SK-N-SH (cell line): ENCODE measurements around the gene RAB6B. TPM values are rescaled to one million over a fixed set of nuclear protein-coding genes. Genes with fewer than 3 reads are reported as not detected.

ENCODE experiments used
- CTCF ChIA-PET: fragments of 300-600, 350-600 bp; formaldehyde crosslinking; extraction: SDS; loops from one replicate; lab custom pipeline; 2021; lab: Yijun Ruan, JAX
- POLR2A ChIA-PET: fragments of 350-600 bp; sonication (Branson Sonifier 250); formaldehyde crosslinking; extraction: SDS; loops from one replicate; lab custom pipeline; 2020; ENCODE audit warnings: antibody characterized with exemption, inconsistent platforms; lab: Yijun Ruan, JAX
- DNase-seq: peaks from one replicate; pipeline ENCODE4 v3.0.0; 2012
- H2AFZ ChIP-seq: fragments of 200-600 bp; sonication (generic); 2 replicates; pipeline ENCODE4 v1.8.1; 2016; ENCODE audit warnings: antibody characterized with exemption, mild to moderate bottlenecking, low read depth
- H3F3A ChIP-seq: fragments of 200-600 bp; sonication (generic); replicated peaks from 2 replicates; pipeline ENCODE3; 2016; ENCODE audit warnings: antibody characterized with exemption, mild to moderate bottlenecking; ENCODE audit not compliant: insufficient read depth
- H3K27ac ChIP-seq, 2 experiments: fragments of 200-500 bp in 1 of 2; fragments of 200-600 bp in 1 of 2; sonication (Bioruptor generic) in 1 of 2; sonication (generic), shearing (Covaris generic) in 1 of 2; 2 replicates each; pipeline versions ENCODE4 v1.5.1 to v1.6.1; 2014 to 2016; ENCODE audit warnings: low read depth in 2 of 2, inconsistent platforms in 1 of 2, low read length in 1 of 2, mild to moderate bottlenecking in 1 of 2, mixed read lengths in 1 of 2
- H3K27me3 ChIP-seq: fragments of 200-600 bp; sonication (generic), shearing (Covaris generic); 2 replicates; pipeline ENCODE4 v1.6.1; 2016; ENCODE audit warnings: mixed run types; ENCODE audit not compliant: insufficient read depth
- H3K36me3 ChIP-seq, 2 experiments: fragments of 200-500 bp in 1 of 2; fragments of 200-600 bp in 1 of 2; sonication (Bioruptor generic) in 1 of 2; sonication (generic) in 1 of 2; replicated peaks in 1 of 2; 2 replicates each; pipeline versions ENCODE3 to v1.5.1; 2014 to 2016; ENCODE audit warnings: low read length in 1 of 2, mild to moderate bottlenecking in 1 of 2; ENCODE audit not compliant: insufficient read depth in 2 of 2, control insufficient read depth in 1 of 2
- H3K4me1 ChIP-seq, 2 experiments: fragments of 200-500 bp in 1 of 2; fragments of 200-600 bp in 1 of 2; sonication (Bioruptor generic) in 1 of 2; sonication (generic), shearing (Covaris generic) in 1 of 2; 2 replicates each; pipeline versions ENCODE4 v1.5.1 to v1.6.1; 2014 to 2016; ENCODE audit warnings: low read depth in 1 of 2, low read length in 1 of 2, mixed run types in 1 of 2; ENCODE audit not compliant: insufficient read depth in 2 of 2, control insufficient read depth in 1 of 2
- H3K4me2 ChIP-seq: fragments of 200-600 bp; sonication (generic), shearing (Covaris generic); 2 replicates; pipeline ENCODE4 v1.6.1; 2017; ENCODE audit warnings: mixed run types
- H3K4me3 ChIP-seq, 2 experiments: fragments of 200-500 bp in 1 of 2; fragments of 200-600 bp in 1 of 2; sonication (Bioruptor generic) in 1 of 2; sonication (generic), shearing (Covaris generic) in 1 of 2; 2 replicates each; pipeline versions ENCODE4 v1.5.1 to v1.8.1; 2014 to 2016; ENCODE audit warnings: low read depth in 2 of 2, inconsistent platforms in 1 of 2, low read length in 1 of 2, mild to moderate bottlenecking in 1 of 2, mixed read lengths in 1 of 2, moderate library complexity in 1 of 2
- H3K79me2 ChIP-seq: fragments of 200-600 bp; sonication (generic); 2 replicates; pipeline ENCODE4 v1.8.1; 2017; ENCODE audit warnings: mild to moderate bottlenecking; ENCODE audit not compliant: insufficient read depth
- H3K9ac ChIP-seq: fragments of 200-600 bp; sonication (generic); 2 replicates; pipeline ENCODE4 v1.6.1; 2017; ENCODE audit warnings: mixed run types
- H3K9me2 ChIP-seq: fragments of 200-600 bp; sonication (generic); 2 replicates; pipeline ENCODE4 v1.6.1; 2017; ENCODE audit warnings: mixed run types
- H3K9me3 ChIP-seq: fragments of 200-600 bp; sonication (generic); 2 replicates; pipeline ENCODE4 v1.6.1; 2017; ENCODE audit warnings: mixed run types, mild to moderate bottlenecking, moderate library complexity
- H4K20me1 ChIP-seq: fragments of 200-600 bp; sonication (generic); 2 replicates; pipeline ENCODE4 v1.6.1; 2017; ENCODE audit warnings: mild to moderate bottlenecking, mixed run types; ENCODE audit not compliant: insufficient read depth
- FOXJ3 ChIP-seq: sonication (generic); formaldehyde crosslinking; IDR thresholded peaks from 2 replicates; pipeline ENCODE4 v1.5.1; 2020; ENCODE audit warnings: mild to moderate bottlenecking, missing genetic modification reagents
- GATA2 ChIP-seq: sonication (generic); formaldehyde crosslinking; IDR thresholded peaks from 2 replicates; pipeline ENCODE4 v1.5.0; 2020; ENCODE audit warnings: mild to moderate bottlenecking, missing genetic modification reagents
- MEF2A ChIP-seq: IDR thresholded peaks from 2 replicates; pipeline ENCODE4 v1.4.0; 2012; ENCODE audit warnings: low read depth, borderline replicate concordance
- NFIC ChIP-seq: IDR thresholded peaks from 2 replicates; pipeline ENCODE4 v1.4.0; 2012; ENCODE audit warnings: borderline replicate concordance
- POLR2AphosphoS5 ChIP-seq: IDR thresholded peaks from 2 replicates; pipeline ENCODE4 v1.6.1; 2012; ENCODE audit warnings: low read depth, low read length
- RAD21 ChIP-seq: IDR thresholded peaks from 2 replicates; pipeline ENCODE4 v1.6.1; 2012; ENCODE audit warnings: mild to moderate bottlenecking, low read length
- RCOR1 ChIP-seq: fragments of 150-350 bp; IDR thresholded peaks from 2 replicates; pipeline ENCODE4 v1.6.1; 2017; ENCODE audit warnings: antibody characterized with exemption, low read length
- RXRA ChIP-seq: IDR thresholded peaks from 2 replicates; pipeline ENCODE4 v1.4.0; 2012; ENCODE audit warnings: low read depth, mild to moderate bottlenecking, borderline replicate concordance
- SIN3A ChIP-seq: IDR thresholded peaks from 2 replicates; pipeline ENCODE4 v1.6.1; 2012; ENCODE audit warnings: low read depth, mild to moderate bottlenecking, low read length, moderate library complexity, borderline replicate concordance
- SMC3 ChIP-seq: IDR thresholded peaks from 2 replicates; pipeline ENCODE4 v1.6.1; 2012; ENCODE audit warnings: low read depth, low read length, improper control_type of control experiment
- TAF1 ChIP-seq: IDR thresholded peaks from 2 replicates; pipeline ENCODE4 v1.6.1; 2012; ENCODE audit warnings: low read depth, mild to moderate bottlenecking, low read length, moderate library complexity, borderline replicate concordance
- TCF12 ChIP-seq: IDR thresholded peaks from 2 replicates; pipeline ENCODE4 v1.4.0; 2012
- WGBS: methylation state at CpG from one replicate; pipeline ENCODE4 v1.1.6; 2017; ENCODE audit warnings: low lambda C conversion rate; 5-methylcytosine and 5-hydroxymethylcytosine counted together
- polyA plus RNA-seq, 3 experiments: library from polyadenylated mRNA; depleted of rRNA; stranded (reverse); fragments of >200 nt; gene quantifications; 2 replicates each; pipeline ENCODE4 v1.2.3, GENCODE V29; 2012
- TF ChIP-seq, protein P1 (sequence below): IDR thresholded peaks from 2 replicates; pipeline ENCODE4 v1.4.0; 2012; ENCODE audit warnings: low read depth
- TF ChIP-seq, protein P2 (sequence below): fragments of 150-350 bp; IDR thresholded peaks from 2 replicates; pipeline ENCODE4 v1.6.1; 2016; ENCODE audit warnings: mild to moderate bottlenecking, low read depth, low read length
- TF ChIP-seq, protein P3 (sequence below): fragments of 200-600 bp; sonication (generic); IDR thresholded peaks from 2 replicates; pipeline ENCODE4 v1.6.1; 2017; ENCODE audit warnings: antibody characterized with exemption, mild to moderate bottlenecking, moderate library complexity

Gene RAB6B
- polyA plus RNA-seq, 1 of the 3 experiments (the other 2 are of a cell fraction), result 9.3 TPM

DNA sequence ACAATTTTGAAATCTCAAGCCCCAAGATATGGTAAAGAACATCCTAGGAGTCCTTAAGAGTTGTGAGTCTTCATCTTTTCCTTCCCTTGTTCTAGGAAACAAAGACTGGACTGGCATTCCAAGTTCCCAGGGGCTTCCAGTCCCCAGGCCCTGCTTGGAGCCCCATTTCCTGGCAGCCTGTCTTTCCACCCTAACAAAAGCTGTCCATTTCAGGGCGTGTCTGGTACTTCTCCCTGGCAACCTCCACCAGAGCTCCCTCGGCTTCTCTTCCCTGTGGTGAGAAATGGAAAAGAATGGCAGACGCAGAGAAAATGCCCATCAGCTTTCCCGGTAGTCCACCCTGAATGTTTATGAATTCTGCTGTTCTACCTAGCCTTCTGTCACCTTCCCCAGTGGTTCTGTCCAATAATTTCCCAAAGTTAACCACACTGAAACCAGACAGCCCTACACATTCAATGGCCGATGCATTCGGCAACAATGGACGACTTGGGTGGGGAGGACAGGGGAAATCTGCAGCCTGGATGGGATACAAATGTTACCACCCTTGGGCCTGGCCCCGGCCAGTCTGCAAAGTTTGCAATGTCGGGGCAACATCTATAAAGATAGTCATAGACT is 6.8 kb downstream of the RAB6B start:
- H3K27ac ChIP-seq, result no peak overlapping the region
- no peaks in the 10 kb centered on the region for H3K79me2 ChIP-seq
- no peak overlapping the region for H3K4me3 ChIP-seq
- H3K9me2 ChIP-seq, result no peaks in the 10 kb centered on the region
- H3K4me2 ChIP-seq, result no peak overlapping the region
- no peak overlapping the region for H3K9ac ChIP-seq
- no peaks in the 10 kb centered on the region for H3F3A ChIP-seq
- no peak overlapping the region for H2AFZ ChIP-seq
- POLR2A ChIA-PET, result no interaction called here
- H4K20me1 ChIP-seq, result no peaks in the 10 kb centered on the region
- CTCF ChIA-PET, result interaction anchor here (1.4 kb wide), 1 partner anchor 13 kb away, joined by 7 read pairs; no protein-coding TSS in a partner anchor
- no peaks in the 10 kb centered on the region for H3K36me3 ChIP-seq
- H3K4me1 ChIP-seq, result peaks cover 0 to 2% of the 10 kb centered on the region in 2 experiments; a peak in 1 of 4 replicates
- H3K9me3 ChIP-seq, result no peaks in the 10 kb centered on the region
- 86% methylated on average over 9 of the region's 9 CpGs for WGBS
- no peaks in the 10 kb centered on the region; the same call in 1 of the 2 replicates for H3K27me3 ChIP-seq
- DNase-seq, result no peak
- TF ChIP-seq MEF2A, result no peak
- no peak for TF ChIP-seq RXRA
- TF ChIP-seq, protein P1, sequence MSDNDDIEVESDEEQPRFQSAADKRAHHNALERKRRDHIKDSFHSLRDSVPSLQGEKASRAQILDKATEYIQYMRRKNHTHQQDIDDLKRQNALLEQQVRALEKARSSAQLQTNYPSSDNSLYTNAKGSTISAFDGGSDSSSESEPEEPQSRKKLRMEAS, result no peak
- no peak for TF ChIP-seq POLR2AphosphoS5
- no peak for TF ChIP-seq GATA2 (CRISPR knock-in tag)
- no peak for TF ChIP-seq RAD21
- no peak for TF ChIP-seq SMC3
- TF ChIP-seq, protein P2, sequence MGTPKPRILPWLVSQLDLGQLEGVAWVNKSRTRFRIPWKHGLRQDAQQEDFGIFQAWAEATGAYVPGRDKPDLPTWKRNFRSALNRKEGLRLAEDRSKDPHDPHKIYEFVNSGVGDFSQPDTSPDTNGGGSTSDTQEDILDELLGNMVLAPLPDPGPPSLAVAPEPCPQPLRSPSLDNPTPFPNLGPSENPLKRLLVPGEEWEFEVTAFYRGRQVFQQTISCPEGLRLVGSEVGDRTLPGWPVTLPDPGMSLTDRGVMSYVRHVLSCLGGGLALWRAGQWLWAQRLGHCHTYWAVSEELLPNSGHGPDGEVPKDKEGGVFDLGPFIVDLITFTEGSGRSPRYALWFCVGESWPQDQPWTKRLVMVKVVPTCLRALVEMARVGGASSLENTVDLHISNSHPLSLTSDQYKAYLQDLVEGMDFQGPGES, result no peak
- TF ChIP-seq NFIC, result no peak
- TF ChIP-seq, protein P3, sequence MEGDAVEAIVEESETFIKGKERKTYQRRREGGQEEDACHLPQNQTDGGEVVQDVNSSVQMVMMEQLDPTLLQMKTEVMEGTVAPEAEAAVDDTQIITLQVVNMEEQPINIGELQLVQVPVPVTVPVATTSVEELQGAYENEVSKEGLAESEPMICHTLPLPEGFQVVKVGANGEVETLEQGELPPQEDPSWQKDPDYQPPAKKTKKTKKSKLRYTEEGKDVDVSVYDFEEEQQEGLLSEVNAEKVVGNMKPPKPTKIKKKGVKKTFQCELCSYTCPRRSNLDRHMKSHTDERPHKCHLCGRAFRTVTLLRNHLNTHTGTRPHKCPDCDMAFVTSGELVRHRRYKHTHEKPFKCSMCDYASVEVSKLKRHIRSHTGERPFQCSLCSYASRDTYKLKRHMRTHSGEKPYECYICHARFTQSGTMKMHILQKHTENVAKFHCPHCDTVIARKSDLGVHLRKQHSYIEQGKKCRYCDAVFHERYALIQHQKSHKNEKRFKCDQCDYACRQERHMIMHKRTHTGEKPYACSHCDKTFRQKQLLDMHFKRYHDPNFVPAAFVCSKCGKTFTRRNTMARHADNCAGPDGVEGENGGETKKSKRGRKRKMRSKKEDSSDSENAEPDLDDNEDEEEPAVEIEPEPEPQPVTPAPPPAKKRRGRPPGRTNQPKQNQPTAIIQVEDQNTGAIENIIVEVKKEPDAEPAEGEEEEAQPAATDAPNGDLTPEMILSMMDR, result no peak
- TF ChIP-seq TAF1, result no peak
- no peak for TF ChIP-seq FOXJ3 (CRISPR knock-in tag)
- no peak for TF ChIP-seq TCF12
- TF ChIP-seq RCOR1, result no peak
- TF ChIP-seq SIN3A, result no peak
